Mesothelial cell of epicardium (in vitro differentiated cells): ENCODE results near the gene ERBB2. TPM values are rescaled to one million over a fixed set of nuclear protein-coding genes. Genes with fewer than 3 reads are reported as not detected.

Experiments used
- DNase-seq, 2 experiments: peaks; one replicate each; pipeline ENCODE4 v3.0.0; 2021; ENCODE audit warnings: low spot score in 2 of 2; ENCODE audit not compliant: unreplicated experiment in 2 of 2
- H3K27ac Mint-ChIP-seq: 2 replicates; pipeline ENCODE4 v1.8.0; 2021; ENCODE audit warnings: mixed read lengths
- H3K27me3 Mint-ChIP-seq: 2 replicates; pipeline ENCODE4 v1.8.0; 2021; ENCODE audit warnings: low read depth, mixed read lengths
- H3K36me3 Mint-ChIP-seq: 2 replicates; pipeline ENCODE4 v1.8.0; 2021; ENCODE audit warnings: mixed read lengths
- H3K4me1 Mint-ChIP-seq: 2 replicates; pipeline ENCODE4 v1.8.0; 2021; ENCODE audit warnings: mixed read lengths
- H3K4me3 Mint-ChIP-seq: 2 replicates; pipeline ENCODE4 v1.8.0; 2021; ENCODE audit warnings: mild to moderate bottlenecking, moderate library complexity, mixed read lengths
- H3K9me3 Mint-ChIP-seq: 2 replicates; pipeline ENCODE4 v1.8.0; 2021; ENCODE audit warnings: mixed read lengths
- CTCF ChIP-seq: fragments of 200-600 bp; sonication (generic); IDR thresholded peaks from one replicate; pipeline ENCODE4 v1.5.0; 2021; ENCODE audit warnings: antibody characterized with exemption; ENCODE audit not compliant: unreplicated experiment
- total RNA-seq: library from RNA; stranded (reverse); gene quantifications from 3 replicates; pipeline ENCODE4 v1.2.1, GENCODE V29; 2021

The ERBB2 gene
- total RNA-seq, 1 donor from 2014 or later = 141 TPM

GRCh38 chr17:39755554-39756379 lies 55.9 kb downstream of the ERBB2 start:
- no peak for TF ChIP-seq CTCF
- DNase-seq = no peak
- peak overlapping the region; percentile 1 for H3K4me3 Mint-ChIP-seq
- H3K9me3 Mint-ChIP-seq = no peaks in the 10 kb centered on the region
- peak overlapping the region; percentile 59 for H3K27ac Mint-ChIP-seq
- peaks cover 9% of the 10 kb centered on the region for H3K27me3 Mint-ChIP-seq
- no peaks in the 10 kb centered on the region for H3K36me3 Mint-ChIP-seq
- H3K4me1 Mint-ChIP-seq = peaks cover 35% of the 10 kb centered on the region

- no peak for TF ChIP-seq CTCF
- peaks cover 29% of the 10 kb centered on the region for H3K4me1 Mint-ChIP-seq
- H3K9me3 Mint-ChIP-seq = no peaks in the 10 kb centered on the region
- H3K4me3 Mint-ChIP-seq = no peak overlapping the region
- H3K27ac Mint-ChIP-seq = no peak overlapping the region
- no peak for DNase-seq
- H3K27me3 Mint-ChIP-seq = peaks cover 9% of the 10 kb centered on the region
- no peaks in the 10 kb centered on the region for H3K36me3 Mint-ChIP-seq
Measured at GRCh38 chr17:39756380-39757079, 56.7 kb downstream of the ERBB2 start.

GRCh38 chr17:39757176-39757662 lies 57.4 kb downstream of the ERBB2 start:
- H3K27me3 Mint-ChIP-seq = peaks cover 9% of the 10 kb centered on the region
- H3K4me3 Mint-ChIP-seq = no peak overlapping the region

GRCh38 chr17:39757931-39758873 lies 58.3 kb downstream of the ERBB2 start:
- Mint-ChIP-seq H3K36me3 (no peaks in the 10 kb centered on the region), H3K27ac (no peak overlapping the region), H3K27me3 (peaks cover 9% of the 10 kb centered on the region), H3K4me1 (peaks cover 23% of the 10 kb centered on the region), H3K4me3 (no peak overlapping the region), H3K9me3 (no peaks in the 10 kb centered on the region)
- TF ChIP-seq CTCF = no peak
- no peak for DNase-seq

More at GRCh38 chr17:39757176-39757662, 57.4 kb downstream of the ERBB2 start:
- Mint-ChIP-seq H3K4me1 (peaks cover 22% of the 10 kb centered on the region), H3K9me3 (no peaks in the 10 kb centered on the region), H3K27ac (no peak overlapping the region), H3K36me3 (no peaks in the 10 kb centered on the region)
- DNase-seq = no peak
- TF ChIP-seq CTCF = no peak

- no peak for TF ChIP-seq CTCF
- Mint-ChIP-seq H3K36me3 (no peaks in the 10 kb centered on the region), H3K27me3 (peaks cover 9% of the 10 kb centered on the region), H3K9me3 (no peaks in the 10 kb centered on the region), H3K4me1 (peaks cover 23% of the 10 kb centered on the region), H3K4me3 (no peak overlapping the region), H3K27ac (no peak overlapping the region)
- no peak for DNase-seq
Measured at GRCh38 chr17:39759204-39759603, 59.3 kb downstream of the ERBB2 start.
